ENCODE data around the gene TPPP.

The TPPP gene

GRCh38 chr5:619444-619843 lies 73.7 kb downstream of the TPPP start:
- TF ChIP-seq ZNF701 (tag by site-specific recombination; IDR thresholded peaks at IDR 0.05) (no peak), ZNF571 (tag by site-specific recombination; IDR thresholded peaks at IDR 0.05) (no peak), ZFP3 (tag by site-specific recombination; IDR thresholded peaks at IDR 0.05; ENCODE audit: low read depth) (no peak), ZNF169 (tag by site-specific recombination; IDR thresholded peaks at IDR 0.05) (no peak), ZNF433 (tag by site-specific recombination; IDR thresholded peaks at IDR 0.05; ENCODE audit: low read depth) (no peak), RBAK (tag by site-specific recombination; IDR thresholded peaks at IDR 0.05) (no peak)
- TF ChIP-seq, protein P1, sequence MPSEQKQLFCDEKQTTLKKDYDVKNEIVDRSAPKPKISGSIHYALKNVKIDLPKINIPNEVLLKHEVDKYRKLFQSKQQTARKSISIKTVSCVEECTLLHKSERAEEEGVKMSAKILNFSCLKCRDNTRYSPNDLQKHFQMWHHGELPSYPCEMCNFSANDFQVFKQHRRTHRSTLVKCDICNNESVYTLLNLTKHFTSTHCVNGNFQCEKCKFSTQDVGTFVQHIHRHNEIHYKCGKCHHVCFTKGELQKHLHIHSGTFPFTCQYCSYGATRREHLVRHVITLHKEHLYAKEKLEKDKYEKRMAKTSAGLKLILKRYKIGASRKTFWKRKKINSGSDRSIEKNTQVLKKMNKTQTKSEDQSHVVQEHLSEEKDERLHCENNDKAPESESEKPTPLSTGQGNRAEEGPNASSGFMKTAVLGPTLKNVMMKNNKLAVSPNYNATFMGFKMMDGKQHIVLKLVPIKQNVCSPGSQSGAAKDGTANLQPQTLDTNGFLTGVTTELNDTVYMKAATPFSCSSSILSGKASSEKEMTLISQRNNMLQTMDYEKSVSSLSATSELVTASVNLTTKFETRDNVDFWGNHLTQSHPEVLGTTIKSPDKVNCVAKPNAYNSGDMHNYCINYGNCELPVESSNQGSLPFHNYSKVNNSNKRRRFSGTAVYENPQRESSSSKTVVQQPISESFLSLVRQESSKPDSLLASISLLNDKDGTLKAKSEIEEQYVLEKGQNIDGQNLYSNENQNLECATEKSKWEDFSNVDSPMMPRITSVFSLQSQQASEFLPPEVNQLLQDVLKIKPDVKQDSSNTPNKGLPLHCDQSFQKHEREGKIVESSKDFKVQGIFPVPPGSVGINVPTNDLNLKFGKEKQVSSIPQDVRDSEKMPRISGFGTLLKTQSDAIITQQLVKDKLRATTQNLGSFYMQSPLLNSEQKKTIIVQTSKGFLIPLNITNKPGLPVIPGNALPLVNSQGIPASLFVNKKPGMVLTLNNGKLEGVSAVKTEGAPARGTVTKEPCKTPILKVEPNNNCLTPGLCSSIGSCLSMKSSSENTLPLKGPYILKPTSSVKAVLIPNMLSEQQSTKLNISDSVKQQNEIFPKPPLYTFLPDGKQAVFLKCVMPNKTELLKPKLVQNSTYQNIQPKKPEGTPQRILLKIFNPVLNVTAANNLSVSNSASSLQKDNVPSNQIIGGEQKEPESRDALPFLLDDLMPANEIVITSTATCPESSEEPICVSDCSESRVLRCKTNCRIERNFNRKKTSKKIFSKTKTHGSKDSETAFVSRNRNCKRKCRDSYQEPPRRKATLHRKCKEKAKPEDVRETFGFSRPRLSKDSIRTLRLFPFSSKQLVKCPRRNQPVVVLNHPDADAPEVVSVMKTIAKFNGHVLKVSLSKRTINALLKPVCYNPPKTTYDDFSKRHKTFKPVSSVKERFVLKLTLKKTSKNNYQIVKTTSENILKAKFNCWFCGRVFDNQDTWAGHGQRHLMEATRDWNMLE (tag by site-specific recombination; conservative IDR thresholded peaks at IDR 0.05; ENCODE audit: low read depth) = no peak
- TF ChIP-seq, protein P2, sequence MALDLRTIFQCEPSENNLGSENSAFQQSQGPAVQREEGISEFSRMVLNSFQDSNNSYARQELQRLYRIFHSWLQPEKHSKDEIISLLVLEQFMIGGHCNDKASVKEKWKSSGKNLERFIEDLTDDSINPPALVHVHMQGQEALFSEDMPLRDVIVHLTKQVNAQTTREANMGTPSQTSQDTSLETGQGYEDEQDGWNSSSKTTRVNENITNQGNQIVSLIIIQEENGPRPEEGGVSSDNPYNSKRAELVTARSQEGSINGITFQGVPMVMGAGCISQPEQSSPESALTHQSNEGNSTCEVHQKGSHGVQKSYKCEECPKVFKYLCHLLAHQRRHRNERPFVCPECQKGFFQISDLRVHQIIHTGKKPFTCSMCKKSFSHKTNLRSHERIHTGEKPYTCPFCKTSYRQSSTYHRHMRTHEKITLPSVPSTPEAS (tag by site-specific recombination; IDR thresholded peaks at IDR 0.05) = no peak
- TF ChIP-seq, protein P3, sequence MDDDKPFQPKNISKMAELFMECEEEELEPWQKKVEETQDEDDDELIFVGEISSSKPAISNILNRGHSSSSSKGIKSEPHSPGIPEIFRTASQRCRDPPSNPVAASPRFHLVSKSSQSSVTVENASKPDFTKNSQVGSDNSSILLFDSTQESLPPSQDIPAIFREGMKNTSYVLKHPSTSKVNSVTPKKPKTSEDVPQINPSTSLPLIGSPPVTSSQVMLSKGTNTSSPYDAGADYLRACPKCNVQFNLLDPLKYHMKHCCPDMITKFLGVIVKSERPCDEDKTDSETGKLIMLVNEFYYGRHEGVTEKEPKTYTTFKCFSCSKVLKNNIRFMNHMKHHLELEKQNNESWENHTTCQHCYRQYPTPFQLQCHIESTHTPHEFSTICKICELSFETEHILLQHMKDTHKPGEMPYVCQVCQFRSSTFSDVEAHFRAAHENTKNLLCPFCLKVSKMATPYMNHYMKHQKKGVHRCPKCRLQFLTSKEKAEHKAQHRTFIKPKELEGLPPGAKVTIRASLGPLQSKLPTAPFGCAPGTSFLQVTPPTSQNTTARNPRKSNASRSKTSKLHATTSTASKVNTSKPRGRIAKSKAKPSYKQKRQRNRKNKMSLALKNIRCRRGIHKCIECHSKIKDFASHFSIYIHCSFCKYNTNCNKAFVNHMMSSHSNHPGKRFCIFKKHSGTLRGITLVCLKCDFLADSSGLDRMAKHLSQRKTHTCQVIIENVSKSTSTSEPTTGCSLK (tag by site-specific recombination; IDR thresholded peaks at IDR 0.05) = no peak
- TF ChIP-seq, protein P4, sequence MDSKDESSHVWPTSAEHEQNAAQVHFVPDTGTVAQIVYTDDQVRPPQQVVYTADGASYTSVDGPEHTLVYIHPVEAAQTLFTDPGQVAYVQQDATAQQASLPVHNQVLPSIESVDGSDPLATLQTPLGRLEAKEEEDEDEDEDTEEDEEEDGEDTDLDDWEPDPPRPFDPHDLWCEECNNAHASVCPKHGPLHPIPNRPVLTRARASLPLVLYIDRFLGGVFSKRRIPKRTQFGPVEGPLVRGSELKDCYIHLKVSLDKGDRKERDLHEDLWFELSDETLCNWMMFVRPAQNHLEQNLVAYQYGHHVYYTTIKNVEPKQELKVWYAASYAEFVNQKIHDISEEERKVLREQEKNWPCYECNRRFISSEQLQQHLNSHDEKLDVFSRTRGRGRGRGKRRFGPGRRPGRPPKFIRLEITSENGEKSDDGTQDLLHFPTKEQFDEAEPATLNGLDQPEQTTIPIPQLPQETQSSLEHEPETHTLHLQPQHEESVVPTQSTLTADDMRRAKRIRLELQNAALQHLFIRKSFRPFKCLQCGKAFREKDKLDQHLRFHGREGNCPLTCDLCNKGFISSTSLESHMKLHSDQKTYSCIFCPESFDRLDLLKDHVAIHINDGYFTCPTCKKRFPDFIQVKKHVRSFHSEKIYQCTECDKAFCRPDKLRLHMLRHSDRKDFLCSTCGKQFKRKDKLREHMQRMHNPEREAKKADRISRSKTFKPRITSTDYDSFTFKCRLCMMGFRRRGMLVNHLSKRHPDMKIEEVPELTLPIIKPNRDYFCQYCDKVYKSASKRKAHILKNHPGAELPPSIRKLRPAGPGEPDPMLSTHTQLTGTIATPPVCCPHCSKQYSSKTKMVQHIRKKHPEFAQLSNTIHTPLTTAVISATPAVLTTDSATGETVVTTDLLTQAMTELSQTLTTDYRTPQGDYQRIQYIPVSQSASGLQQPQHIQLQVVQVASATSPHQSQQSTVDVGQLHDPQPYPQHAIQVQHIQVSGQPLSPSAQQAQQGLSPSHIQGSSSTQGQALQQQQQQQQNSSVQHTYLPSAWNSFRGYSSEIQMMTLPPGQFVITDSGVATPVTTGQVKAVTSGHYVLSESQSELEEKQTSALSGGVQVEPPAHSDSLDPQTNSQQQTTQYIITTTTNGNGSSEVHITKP (tag by site-specific recombination; IDR thresholded peaks at IDR 0.05) = no peak
- peaks cover 49 to 88% of the 10 kb centered on the region in 2 experiments for H3K36me3 ChIP-seq (ENCODE audit: control insufficient read depth in 2 of 2, insufficient read depth in 1 of 2, low read length in 2 of 2)
- no peaks in the 10 kb centered on the region; the same call in 1 of the 2 replicates for H3K9me3 ChIP-seq (ENCODE audit: control insufficient read depth, insufficient read depth, low read depth, low read length)
- ChIA-PET POLR2A (no interaction called here), CTCF (interaction anchor here (0.6 kb wide), 1 partner anchor 302 kb away, joined by 5 read pairs; no protein-coding TSS in a partner anchor)
- H3K27ac ChIP-seq (ENCODE audit: extremely low read depth, low read depth, low read length) = no peak overlapping the region
- H3K4me1 ChIP-seq (ENCODE audit: control insufficient read depth, insufficient read depth, low read length) = no peaks in the 10 kb centered on the region; the same call in none of the 2 replicates
- no peak overlapping the region for H3K4me3 ChIP-seq (ENCODE audit: low read depth, low read length)

GRCh38 chr5:618450-618849 lies 74.7 kb downstream of the TPPP start:
- H3K4me3 ChIP-seq (ENCODE audit: low read depth, low read length) = no peak overlapping the region
- CTCF ChIA-PET = interaction anchor here (0.5 to 0.7 kb wide), 3 partner anchors 16 to 204 kb away, joined by 3 to 4 read pairs (median 4); no protein-coding TSS in a partner anchor
- H3K36me3 ChIP-seq (ENCODE audit: control insufficient read depth in 2 of 2, insufficient read depth in 1 of 2, low read length in 2 of 2) = peaks cover 49 to 78% of the 10 kb centered on the region in 2 experiments
- H3K9me3 ChIP-seq (ENCODE audit: control insufficient read depth, insufficient read depth, low read depth, low read length) = no peaks in the 10 kb centered on the region; the same call in 1 of the 2 replicates
- H3K27ac ChIP-seq (ENCODE audit: extremely low read depth, low read depth, low read length) = no peak overlapping the region
- POLR2A ChIA-PET = no interaction called here
- H3K4me1 ChIP-seq (ENCODE audit: control insufficient read depth, insufficient read depth, low read length) = peaks cover 4% of the 10 kb centered on the region
- TF ChIP-seq ZSCAN23 (tag by site-specific recombination; IDR thresholded peaks at IDR 0.05) (no peak), ZNF366 (tag by site-specific recombination; conservative IDR thresholded peaks at IDR 0.05) (no peak), ZNF792 (tag by site-specific recombination; IDR thresholded peaks at IDR 0.05) (no peak), ZNF629 (tag by site-specific recombination; IDR thresholded peaks at IDR 0.05) (no peak), ZNF211 (tag by site-specific recombination; IDR thresholded peaks at IDR 0.05; ENCODE audit: low read depth) (no peak), ZNF114 (tag by site-specific recombination; IDR thresholded peaks at IDR 0.05) (no peak), ZNF354C (tag by site-specific recombination; IDR thresholded peaks at IDR 0.05; ENCODE audit: borderline replicate concordance, low read depth) (no peak), ZNF423 (tag by site-specific recombination; IDR thresholded peaks at IDR 0.05) (no peak), ZNF239 (tag by site-specific recombination; IDR thresholded peaks at IDR 0.05) (no peak), ZNF16 (tag by site-specific recombination; IDR thresholded peaks at IDR 0.05; ENCODE audit: low read depth) (no peak), HOXC10 (CRISPR knock-in tag; IDR thresholded peaks at IDR 0.05) (no peak), ZNF639 (tag by site-specific recombination; IDR thresholded peaks at IDR 0.05) (no peak), ZNF707 (tag by site-specific recombination; IDR thresholded peaks at IDR 0.05) (no peak)

Data from HEK293 (cell line).